Type B pancreatic cell (in vitro differentiated cells): Measurements from ENCODE around the gene NR3C1. TPM values are rescaled to one million over a fixed set of nuclear protein-coding genes. Genes with fewer than 3 reads are reported as not detected.
A peak's percentile ranks its signal among the peaks of the same experiment; 100 is the strongest.

Experiments
- DNase-seq: peaks from one replicate; pipeline ENCODE4 v3.0.0; 2021; ENCODE audit warnings: mixed read lengths; ENCODE audit not compliant: unreplicated experiment; ENCODE audit errors: extremely low spot score
- H3K27ac Mint-ChIP-seq: 2 replicates; pipeline ENCODE4 v1.8.0; 2021; ENCODE audit warnings: mild to moderate bottlenecking, mixed read lengths
- H3K27me3 Mint-ChIP-seq: 2 replicates; pipeline ENCODE4 v1.8.0; 2021; ENCODE audit warnings: mixed read lengths
- H3K36me3 Mint-ChIP-seq: 2 replicates; pipeline ENCODE4 v1.8.0; 2021; ENCODE audit warnings: mixed read lengths
- H3K4me1 Mint-ChIP-seq: one replicate; pipeline ENCODE4 v1.8.0; 2021; ENCODE audit warnings: mixed read lengths; ENCODE audit not compliant: unreplicated experiment
- H3K4me3 Mint-ChIP-seq: 2 replicates; pipeline ENCODE4 v1.8.0; 2021; ENCODE audit warnings: mild to moderate bottlenecking, mixed read lengths
- H3K9me3 Mint-ChIP-seq: 2 replicates; pipeline ENCODE4 v1.8.0; 2021; ENCODE audit warnings: mixed read lengths
- CTCF ChIP-seq: fragments of 200-600 bp; sonication (generic); conservative IDR thresholded peaks from 2 replicates; pipeline ENCODE4 v1.5.0; 2021; ENCODE audit warnings: antibody characterized with exemption, mild to moderate bottlenecking
- total RNA-seq: library from RNA; stranded (reverse); gene quantifications from 2 replicates; pipeline ENCODE4 v1.2.1, GENCODE V29; 2021; ENCODE audit warnings: low replicate concordance

NR3C1 gene
- total RNA-seq, 1 donor from 2014 or later, result 94.0 TPM

GRCh38 chr5:143277536-143277935 is 126.0 kb downstream of the NR3C1 start:
- Mint-ChIP-seq H3K36me3 (peaks cover 16% of the 10 kb centered on the region), H3K4me1 (peaks cover 3% of the 10 kb centered on the region)

DNA sequence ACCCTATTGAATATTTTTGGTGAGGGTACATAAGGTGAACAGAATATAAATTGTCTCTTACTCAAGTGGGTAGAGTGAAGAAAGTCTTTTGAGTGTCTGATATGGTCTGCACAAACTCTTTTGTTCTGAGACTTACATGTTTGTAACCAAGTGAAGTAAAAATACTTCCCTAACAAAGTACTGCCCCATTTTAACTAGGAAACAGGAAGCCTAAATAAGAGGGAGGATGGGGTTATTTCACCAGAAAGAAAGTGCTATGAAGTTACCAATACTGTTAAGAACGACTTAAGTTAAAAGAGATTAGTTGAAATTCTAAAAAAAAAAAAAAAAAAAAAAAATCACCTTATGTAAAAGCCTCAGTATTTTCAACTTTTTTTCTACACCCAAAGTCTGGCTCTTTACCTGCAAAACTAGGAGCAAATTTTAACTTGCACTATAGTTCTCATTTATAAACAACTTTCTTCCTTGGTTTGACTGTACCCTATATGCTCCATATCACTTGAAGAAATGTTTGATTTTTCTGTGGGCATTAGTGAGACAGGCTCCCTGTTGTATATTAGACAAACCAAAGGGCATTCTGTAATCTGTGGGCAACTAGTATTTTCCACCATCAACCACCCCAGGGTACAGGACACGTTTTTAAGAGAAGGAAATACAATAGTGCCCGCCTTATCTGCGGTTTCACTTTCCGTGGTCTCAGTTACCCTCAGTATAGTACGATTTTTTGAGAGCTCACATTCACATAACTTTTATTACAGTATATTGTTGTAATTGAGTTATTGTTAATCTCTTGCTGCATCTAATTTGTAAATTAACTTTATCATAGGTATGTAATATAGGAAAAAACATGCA is 127.7 kb downstream of the NR3C1 start:
- peak overlapping the region; percentile 16 for H3K27ac Mint-ChIP-seq
- DNase-seq, result no peak
- TF ChIP-seq CTCF, result no peak
- peaks cover 3% of the 10 kb centered on the region for H3K4me1 Mint-ChIP-seq
- no peaks in the 10 kb centered on the region for H3K27me3 Mint-ChIP-seq
- peaks cover 13% of the 10 kb centered on the region for H3K36me3 Mint-ChIP-seq
- H3K9me3 Mint-ChIP-seq, result peaks cover 4% of the 10 kb centered on the region
- no peak overlapping the region for H3K4me3 Mint-ChIP-seq

More at GRCh38 chr5:143277536-143277935, 126.0 kb downstream of the NR3C1 start:
- no peak for TF ChIP-seq CTCF
- no peaks in the 10 kb centered on the region for H3K27me3 Mint-ChIP-seq
- H3K27ac Mint-ChIP-seq, result no peak overlapping the region
- H3K9me3 Mint-ChIP-seq, result peaks cover 4% of the 10 kb centered on the region
- no peak for DNase-seq
- H3K4me3 Mint-ChIP-seq, result no peak overlapping the region

DNA sequence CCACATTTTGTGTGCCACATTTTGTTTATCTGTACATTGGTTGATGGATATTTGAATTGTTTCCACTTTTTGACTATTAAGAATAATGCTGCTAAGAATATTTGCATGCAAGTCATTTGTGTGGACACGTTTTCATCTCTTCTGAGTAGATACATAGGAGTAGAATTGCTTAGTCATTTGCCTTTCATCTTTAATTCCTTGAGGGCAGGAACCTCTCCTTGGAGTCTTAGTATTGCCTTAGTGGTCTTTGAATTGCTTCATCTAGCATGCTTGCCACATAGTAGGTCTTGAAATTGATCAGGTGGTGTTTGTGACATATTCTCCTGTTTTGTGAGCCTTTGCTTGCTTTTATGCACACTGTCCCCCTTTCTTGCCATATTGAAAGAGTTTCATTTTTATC is 128.5 kb downstream of the NR3C1 start:
- Mint-ChIP-seq H3K4me1 (peaks cover 3% of the 10 kb centered on the region), H3K9me3 (peaks cover 4% of the 10 kb centered on the region), H3K4me3 (no peak overlapping the region), H3K27ac (peak overlapping the region; percentile 16), H3K36me3 (peaks cover 13% of the 10 kb centered on the region), H3K27me3 (no peaks in the 10 kb centered on the region)
- DNase-seq, result no peak
- no peak for TF ChIP-seq CTCF

DNA sequence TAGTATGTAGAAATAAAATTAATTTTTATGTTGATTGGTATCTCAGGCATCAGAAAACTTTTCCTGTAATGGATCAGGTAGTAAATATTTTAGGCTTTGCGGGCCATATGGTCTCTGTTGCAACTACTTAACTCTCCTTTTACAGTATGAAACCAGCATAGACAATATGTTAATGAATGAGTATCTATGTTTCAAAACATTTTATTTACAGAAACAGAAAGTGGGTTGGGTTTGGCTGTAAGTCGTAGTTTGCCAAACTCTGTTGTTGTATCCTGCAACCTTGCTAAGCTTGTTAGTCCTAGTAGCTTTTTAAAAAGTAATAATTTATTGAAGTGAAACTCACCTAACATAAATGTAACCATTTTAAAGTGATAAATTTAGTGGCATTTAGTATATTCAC is 132.1 kb downstream of the NR3C1 start:
- DNase-seq, result no peak
- H3K27me3 Mint-ChIP-seq, result no peaks in the 10 kb centered on the region
- H3K36me3 Mint-ChIP-seq, result peaks cover 5% of the 10 kb centered on the region
- no peak overlapping the region for H3K27ac Mint-ChIP-seq
- H3K4me1 Mint-ChIP-seq, result no peaks in the 10 kb centered on the region
- H3K9me3 Mint-ChIP-seq, result peaks cover 14% of the 10 kb centered on the region
- no peak overlapping the region for H3K4me3 Mint-ChIP-seq
- TF ChIP-seq CTCF, result no peak

- peaks cover 10% of the 10 kb centered on the region for H3K9me3 Mint-ChIP-seq
- no peak for DNase-seq
- no peaks in the 10 kb centered on the region for H3K4me1 Mint-ChIP-seq
- no peak for TF ChIP-seq CTCF
- no peak overlapping the region for H3K4me3 Mint-ChIP-seq
- H3K27me3 Mint-ChIP-seq, result no peaks in the 10 kb centered on the region
- H3K36me3 Mint-ChIP-seq, result no peaks in the 10 kb centered on the region
- no peak overlapping the region for H3K27ac Mint-ChIP-seq
Measured at GRCh38 chr5:143268388-143268787, 135.1 kb downstream of the NR3C1 start.
